IPS DF 19.7 (cell line): Measurements from ENCODE around the gene ITLN1.

Experiments used
- DNase-seq: peaks from one replicate; pipeline ENCODE4 v3.0.0-alpha.2; 2013; ENCODE audit warnings: low read depth, low spot score

Gene ITLN1

GRCh38 chr1:160858507-160858906 lies 26.5 kb downstream of the ITLN1 start:
- no peak for DNase-seq

DNA sequence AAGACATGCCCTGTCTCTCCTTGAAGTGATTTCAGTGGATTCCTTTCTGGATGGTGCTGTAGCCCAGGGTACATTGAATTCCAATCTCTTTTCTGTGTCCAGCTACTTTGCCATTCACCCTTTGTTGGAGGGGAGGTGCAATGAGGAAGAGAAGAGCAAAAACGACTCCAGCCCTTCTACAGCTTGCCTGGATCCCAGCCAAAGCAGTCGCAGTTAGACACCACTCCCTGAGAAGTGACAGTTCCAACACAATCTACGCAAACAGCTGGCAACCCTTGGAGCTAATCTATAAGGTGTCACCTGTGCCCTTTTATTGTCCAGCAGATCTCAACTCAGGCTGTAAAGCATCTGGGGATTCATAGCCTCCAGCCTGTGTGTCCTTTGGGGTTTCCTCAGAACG lies 26.9 kb downstream of the ITLN1 start:
- DNase-seq: no peak

GRCh38 chr1:160855181-160855981 lies 29.6 kb downstream of the ITLN1 start:
- DNase-seq: no peak

DNA sequence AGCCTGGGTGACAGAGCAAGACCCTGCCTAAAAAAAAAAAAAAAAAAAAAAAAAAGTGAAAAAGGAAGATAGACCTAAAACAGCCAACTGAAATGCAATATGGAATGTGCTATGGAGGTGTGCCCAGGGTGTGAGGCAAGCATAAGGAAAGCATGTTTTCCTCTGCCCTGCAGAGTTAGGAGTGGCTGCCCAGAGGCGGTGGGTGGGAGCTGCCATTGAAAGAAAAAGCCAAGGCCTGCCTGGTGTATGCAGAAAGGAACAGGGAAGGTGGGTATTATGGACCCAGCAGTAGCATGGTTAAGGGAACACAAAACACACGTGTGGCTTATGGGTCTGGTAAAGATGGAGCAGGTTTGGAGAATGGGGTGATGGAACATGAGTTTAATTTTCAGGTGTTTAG lies 31.2 kb downstream of the ITLN1 start:
- no peak for DNase-seq

GRCh38 chr1:160853014-160853413 lies 32.0 kb downstream of the ITLN1 start:
- DNase-seq: no peak

GRCh38 chr1:160850993-160851392 lies 34.0 kb downstream of the ITLN1 start:
- DNase-seq: no peak

DNA sequence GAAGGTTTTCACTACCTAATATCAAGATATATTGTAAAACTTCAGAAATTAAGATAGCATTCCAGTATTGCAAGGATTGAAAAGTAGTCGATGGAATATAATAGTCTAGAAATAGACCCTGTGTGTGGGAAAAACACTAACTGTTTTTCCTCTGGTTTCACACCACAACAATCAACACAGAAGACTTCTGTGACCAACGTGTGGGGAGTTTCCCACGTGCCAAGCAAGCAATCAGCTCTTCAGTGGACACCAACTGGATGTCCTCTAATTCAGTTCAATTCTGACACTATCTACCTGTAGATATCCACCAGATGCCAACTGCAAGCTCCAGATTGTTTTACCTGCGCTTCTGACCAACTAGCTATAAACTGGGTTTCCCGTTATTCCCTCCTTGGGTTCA lies 34.4 kb downstream of the ITLN1 start:
- no peak for DNase-seq

DNA sequence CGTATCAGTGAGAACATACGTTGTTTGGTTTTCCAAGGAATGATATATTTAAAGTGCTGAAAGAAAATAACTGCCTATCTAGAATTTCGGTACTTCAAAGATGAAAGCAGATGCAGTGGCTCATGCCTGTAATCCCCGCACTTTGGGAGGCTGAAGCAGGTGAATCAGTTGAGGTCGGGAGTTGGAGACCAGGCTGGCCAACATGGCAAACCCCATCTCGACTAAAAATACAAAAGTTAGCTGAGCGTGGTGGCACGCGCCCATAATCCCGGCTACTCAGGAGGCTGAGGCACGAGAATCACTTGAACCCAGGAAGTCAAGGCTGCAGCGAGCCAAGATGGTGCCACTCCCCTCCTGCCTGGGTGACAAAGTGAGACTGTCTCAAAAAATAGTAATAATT lies 38.7 kb downstream of the ITLN1 start:
- no peak for DNase-seq

GRCh38 chr1:160844447-160845232 lies 40.3 kb downstream of the ITLN1 start:
- no peak for DNase-seq

DNA sequence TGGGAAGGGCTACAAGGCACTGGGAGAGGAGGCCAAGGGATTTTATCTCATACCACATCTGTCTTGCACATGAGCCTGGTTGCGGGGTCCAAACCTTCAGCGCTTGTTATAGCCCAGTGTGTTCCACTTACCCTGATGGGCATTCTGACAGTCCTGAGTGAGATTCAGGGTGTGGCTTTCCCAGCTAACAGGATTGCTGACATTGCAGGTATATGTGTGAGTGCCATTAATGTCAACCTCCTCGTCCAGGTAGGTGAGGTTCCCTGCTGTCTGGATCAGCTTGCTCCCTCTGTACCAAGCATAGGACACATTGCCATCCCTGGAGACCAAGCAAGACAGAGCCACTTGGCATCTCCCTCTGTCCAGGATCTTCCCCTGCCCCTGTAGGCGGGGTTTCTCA lies 43.9 kb downstream of the ITLN1 start:
- DNase-seq: no peak

DNA sequence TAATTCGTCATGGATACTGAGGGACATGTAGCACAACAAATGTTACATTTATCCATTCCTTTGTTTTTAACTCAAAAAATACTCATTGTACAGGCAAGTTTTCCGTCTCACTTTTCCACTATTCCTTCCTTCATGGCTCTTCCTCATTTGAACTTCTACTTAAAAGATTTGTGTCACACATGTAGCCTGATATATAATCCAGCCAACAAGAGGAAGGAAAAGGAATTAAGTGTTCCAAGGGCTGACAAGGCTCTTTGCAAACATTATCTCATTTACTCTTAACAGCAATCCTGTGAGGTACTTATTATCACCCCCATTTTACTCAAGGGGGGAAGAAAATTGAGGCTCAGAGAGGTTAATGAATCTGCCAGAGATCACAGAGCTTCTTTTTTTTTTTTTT lies 45.2 kb downstream of the ITLN1 start:
- no peak for DNase-seq

- no peak for DNase-seq
Measured at GRCh38 chr1:160838888-160839287, 46.1 kb downstream of the ITLN1 start.

DNA sequence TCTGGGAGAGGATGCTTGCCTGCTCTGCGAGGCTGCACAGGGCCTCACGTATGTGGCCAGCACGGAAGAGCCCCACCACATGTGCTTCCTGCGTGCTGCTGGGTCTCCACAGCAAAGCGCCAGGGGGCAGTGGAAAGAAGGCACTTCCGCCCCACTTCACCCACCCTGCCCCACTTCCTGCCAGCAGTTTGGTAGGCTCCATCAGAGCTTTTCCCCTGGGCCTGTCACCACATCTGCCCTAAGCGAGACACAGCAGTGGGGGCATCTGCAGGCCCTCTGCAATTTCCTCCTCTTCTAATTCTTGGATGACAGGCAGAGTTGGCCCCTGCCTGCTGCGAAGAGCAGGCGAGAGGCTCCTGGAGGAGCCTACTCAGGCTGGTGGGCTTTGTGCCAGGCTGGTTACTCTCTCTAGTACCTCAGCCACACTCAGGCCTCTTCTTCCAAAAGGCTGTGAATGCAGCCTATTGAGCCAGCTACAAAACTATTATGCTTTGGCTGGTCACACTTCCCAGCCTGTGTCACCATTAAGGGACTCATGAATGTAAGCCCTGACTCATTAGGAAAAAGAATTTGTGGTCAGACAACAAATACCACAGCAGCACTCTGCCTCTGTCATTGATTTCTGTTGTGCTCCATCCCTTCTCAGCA lies 47.3 kb downstream of the ITLN1 start:
- no peak for DNase-seq

DNA sequence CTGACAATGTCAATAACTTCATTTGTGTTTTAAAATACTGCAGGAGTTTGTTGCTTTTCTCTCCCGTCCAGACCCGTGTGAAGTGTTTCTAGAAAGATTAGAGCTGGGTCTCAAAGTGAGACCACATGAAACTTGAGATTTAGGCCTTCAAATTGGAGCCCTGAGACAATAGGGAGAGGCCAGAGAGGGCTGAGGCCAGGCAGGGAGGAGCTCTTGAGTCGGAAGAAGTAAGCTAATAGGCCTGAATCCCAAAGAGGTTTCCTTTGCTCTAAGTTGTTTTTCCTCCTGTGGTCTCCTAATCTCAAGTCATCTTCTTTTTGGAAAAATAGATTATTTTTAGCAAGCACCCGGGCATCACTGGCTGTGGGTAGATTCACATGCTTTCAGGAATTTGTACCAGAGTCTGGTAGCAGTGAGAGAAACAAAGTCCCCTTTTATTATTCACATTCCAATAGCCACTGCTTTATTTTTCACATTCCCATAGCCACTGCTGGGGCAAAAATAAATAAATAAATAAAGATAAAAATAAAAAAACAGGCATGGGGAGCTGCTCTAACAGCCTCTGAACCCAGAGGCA lies 47.9 kb downstream of the ITLN1 start:
- DNase-seq: no peak

- DNase-seq: no peak
Measured at GRCh38 chr1:160836561-160836960, 48.4 kb downstream of the ITLN1 start.

DNA sequence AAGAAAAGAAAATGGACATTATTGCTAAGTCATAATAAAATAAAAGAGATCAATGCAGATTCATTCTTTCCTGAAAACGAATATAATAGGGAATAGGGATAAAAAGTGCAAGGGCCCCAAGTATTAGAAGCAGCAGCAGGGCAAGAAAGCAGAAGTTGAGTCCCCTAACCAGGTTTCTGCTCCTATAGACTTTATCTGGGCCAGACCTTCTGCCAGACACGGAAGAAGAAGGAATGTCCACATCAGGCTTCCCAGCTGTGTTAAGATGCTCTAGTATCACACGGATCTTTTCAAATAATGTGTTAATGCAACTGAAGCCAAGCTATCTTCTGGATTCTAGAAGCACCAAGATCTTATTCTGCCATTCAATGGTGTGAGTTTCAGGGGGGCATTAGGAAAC lies 49.2 kb downstream of the ITLN1 start:
- DNase-seq: no peak

GRCh38 chr1:160834945-160835565 lies 49.9 kb downstream of the ITLN1 start:
- DNase-seq: no peak

DNA sequence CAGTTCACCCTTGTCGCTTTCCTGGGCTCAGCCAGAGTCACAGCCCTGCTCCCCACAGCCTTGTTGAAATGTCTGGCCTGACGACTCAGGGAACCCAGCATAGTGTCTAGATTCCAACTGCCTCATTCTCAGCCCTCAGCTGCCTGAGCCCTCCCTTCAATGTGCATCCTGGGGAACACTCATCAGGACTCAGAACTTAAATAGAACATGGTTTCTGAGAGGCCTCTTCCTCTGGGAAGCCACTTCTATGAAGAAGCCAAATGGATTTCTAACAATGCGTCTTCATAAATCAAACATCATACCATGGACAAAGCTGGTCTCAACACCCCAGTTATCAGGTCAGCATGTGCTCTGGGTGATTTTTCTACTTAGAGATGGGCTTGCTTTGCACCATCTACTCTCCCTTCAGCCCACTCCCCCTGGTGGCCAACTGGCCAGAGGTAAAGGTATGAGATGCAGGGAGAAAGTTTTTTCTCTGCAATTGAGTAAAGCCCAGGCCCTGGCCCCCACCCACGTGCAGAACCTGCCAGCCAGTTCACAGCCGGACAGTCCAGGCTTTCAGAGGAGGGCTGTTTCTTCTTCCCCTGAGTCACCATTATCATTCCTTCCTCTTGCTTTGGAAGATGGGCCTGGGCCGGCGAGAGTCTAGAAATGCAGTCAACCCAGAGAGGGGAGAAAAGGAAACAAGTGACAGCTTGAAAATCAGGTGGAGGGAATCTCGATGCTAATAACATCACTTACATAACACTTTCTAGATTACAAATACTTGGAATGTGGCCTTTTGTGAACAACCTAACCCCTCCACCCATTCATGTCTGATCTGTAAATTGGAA lies 54.4 kb downstream of the ITLN1 start:
- DNase-seq: peak; percentile 42

GRCh38 chr1:160829766-160830165 lies 55.2 kb downstream of the ITLN1 start:
- no peak for DNase-seq

DNA sequence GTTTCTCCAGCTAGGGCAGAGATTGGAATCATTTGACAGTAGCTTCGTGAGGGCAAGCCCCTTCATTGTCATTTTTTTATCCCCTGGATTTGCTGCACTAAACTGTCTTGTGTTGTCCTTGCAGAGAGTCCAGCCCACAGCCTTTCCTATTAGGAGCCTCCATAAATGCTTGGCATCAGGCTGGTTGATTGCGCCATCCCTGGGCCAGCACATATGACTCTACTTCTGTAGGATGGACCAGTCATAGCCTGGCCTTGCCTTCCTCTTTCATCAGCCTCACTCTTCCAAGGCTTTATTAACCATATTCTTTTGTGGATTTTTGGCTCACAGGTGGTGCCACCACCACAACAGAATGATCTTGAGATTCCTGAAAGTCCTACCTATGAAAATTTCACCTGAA lies 57.6 kb downstream of the ITLN1 start:
- no peak for DNase-seq

- DNase-seq: no peak
Measured at GRCh38 chr1:160826546-160826945, 58.4 kb downstream of the ITLN1 start.
